AG09319 (cell line): ENCODE measurements around the gene TMEM150A.
"Not testable (repeated sequence)": the region's sequence is repeated elsewhere in the genome, so short reads cannot be mapped to it uniquely, and the experiment has no call there.

Source experiments
- DNase-seq: peaks from one replicate; pipeline ENCODE4 v3.0.0-alpha.2; 2010; ENCODE audit warnings: low read depth; ENCODE audit errors: extremely low read depth
- TF ChIP-seq, protein P1 (sequence below): IDR thresholded peaks from 2 replicates; pipeline ENCODE4 v1.5.1; 2011; ENCODE audit warnings: low read depth, mild to moderate bottlenecking, inconsistent platforms, low read length, moderate library complexity

The TMEM150A gene

DNA sequence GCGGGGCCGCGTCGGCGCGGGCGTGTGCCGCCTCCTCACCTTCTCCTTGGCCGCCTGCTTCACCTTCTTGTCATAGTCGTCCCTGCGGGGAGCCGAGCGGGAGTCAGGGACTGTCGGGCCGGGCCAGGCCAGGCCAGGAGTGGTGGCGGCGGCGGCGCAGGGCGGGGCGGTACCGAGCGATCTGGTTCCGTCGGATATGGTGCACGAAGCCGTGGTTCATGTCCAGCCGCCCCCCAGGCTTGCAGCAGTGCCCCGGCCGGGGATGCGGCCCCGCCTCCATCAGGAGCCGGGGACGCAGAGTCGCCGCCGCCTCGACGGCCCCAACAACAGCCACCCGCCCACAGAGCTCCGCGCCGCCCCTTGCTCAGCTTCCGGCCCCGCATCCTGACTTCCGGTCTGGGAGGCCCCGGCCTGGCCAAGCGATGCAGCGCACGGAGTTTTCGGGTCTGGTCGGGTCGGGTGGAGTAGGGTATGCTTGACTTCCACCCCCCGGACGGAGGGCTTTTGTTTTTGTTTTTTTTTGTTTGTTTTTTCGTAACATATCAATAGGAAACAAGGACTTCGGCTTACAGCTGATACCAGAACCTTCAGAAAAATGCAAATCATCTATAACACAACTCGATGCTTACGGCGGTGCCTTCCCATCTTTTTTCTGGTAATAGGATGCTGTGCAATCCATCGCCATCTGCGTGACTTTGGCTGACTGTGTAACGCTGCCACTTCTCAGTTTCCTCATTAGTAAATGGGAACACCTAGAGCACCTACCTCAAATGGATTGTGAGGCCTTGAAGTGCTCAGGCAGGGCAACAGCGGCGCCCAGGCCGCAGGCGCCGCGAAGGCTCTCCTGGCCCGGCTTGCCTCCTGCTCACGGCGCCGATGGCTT lies 9.4 kb upstream of the TMEM150A start, which contains the start of gene C2orf68:
Gene C2orf68, minus strand, starts transcription at position 362 of the 883 bp plus-strand sequence. Its CDS starts 82 bp downstream, at position 280.
- no peak for DNase-seq

DNA sequence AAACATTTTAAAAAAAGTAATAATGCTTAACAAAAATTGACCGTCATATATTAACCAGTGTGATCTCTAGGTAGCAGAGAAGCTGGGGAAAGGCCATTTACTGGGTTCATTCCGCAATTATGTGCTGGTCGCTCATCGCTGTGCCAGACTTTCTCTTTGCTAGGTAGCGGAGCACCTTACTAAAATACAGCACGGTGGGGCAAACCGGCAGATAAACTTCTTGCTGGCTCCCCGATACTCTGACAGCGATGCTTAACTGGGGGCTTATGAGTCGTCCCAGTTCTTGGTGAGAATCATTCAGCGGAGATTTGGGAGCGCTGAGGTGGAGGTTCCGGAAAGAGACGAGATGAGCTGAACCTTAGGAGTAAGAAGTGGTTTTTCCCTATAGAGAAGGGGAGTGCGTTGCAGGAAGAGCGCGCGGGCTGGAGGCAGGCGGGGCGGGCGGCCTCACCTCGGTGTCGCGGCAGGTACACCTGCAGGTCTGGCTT lies 8.8 kb upstream of the TMEM150A start:
- DNase-seq: no peak
- TF ChIP-seq, protein P1, sequence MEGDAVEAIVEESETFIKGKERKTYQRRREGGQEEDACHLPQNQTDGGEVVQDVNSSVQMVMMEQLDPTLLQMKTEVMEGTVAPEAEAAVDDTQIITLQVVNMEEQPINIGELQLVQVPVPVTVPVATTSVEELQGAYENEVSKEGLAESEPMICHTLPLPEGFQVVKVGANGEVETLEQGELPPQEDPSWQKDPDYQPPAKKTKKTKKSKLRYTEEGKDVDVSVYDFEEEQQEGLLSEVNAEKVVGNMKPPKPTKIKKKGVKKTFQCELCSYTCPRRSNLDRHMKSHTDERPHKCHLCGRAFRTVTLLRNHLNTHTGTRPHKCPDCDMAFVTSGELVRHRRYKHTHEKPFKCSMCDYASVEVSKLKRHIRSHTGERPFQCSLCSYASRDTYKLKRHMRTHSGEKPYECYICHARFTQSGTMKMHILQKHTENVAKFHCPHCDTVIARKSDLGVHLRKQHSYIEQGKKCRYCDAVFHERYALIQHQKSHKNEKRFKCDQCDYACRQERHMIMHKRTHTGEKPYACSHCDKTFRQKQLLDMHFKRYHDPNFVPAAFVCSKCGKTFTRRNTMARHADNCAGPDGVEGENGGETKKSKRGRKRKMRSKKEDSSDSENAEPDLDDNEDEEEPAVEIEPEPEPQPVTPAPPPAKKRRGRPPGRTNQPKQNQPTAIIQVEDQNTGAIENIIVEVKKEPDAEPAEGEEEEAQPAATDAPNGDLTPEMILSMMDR: no peak

More for the DNA sequence above, 9.4 kb upstream of the TMEM150A start, which contains the start of gene C2orf68:
- TF ChIP-seq, protein P1: no peak

DNA sequence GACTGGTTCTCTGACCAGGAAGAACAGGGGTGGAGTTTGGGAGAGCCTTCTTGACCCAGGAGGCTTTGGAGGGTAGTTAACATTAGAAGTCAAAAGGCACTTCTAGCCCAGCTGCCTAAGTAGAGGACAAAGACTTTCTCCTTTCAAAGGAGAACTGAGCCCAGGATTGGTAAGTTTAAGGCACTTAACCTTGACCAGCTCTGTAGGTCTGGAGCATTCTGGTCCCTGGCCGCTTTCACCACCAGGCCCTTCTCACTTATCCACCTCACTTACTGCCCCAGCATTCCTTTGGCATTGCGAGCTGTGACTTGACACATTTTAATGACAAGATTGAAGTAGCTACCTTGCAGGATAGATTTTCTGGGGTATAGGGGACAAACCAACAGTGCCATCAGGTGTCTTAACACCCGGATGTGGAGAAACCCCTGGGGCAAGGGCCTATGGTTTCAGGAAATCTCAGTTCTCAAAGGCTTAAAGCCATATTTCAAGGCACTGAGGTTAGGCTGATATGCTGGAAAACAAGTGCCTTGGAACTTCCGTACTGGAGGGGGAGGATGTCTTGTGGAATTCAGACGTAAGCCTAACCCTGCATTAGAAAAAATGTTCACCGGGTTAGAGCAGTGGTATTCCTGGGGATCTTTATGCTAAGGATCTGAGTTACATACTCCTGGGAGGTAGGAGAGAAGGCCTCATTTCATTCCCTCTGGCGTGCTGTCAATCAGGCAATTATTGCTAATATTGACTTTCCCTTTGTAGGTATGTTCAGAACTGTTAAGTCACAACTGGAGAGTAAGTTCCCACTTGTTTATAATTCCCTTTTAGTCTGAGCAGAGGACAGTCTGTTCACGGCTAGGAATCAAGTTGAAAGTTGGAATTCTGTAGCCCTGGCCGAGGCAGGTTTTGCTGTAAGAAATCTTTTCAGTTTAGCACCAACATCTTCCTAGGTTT lies 5.0 kb upstream of the TMEM150A start:
- TF ChIP-seq, protein P1: no peak
- DNase-seq: no peak

DNA sequence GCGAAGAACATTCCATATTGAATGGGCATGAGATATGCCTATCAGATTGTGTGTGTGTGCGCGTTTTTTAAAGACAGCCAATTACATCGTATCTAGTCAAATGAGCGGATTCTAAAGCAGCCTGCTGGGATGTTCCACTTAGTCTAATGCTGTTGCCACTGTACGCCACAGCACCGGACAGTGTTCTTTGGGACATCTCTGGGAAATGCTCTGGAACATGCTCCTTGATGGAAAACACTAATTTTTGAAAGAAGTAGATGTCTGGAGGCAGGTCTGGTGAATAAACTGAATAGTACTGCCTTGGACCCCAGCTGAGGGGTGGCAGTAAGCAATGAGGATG lies 3.6 kb upstream of the TMEM150A start:
- DNase-seq: no peak
- TF ChIP-seq, protein P1: no peak

DNA sequence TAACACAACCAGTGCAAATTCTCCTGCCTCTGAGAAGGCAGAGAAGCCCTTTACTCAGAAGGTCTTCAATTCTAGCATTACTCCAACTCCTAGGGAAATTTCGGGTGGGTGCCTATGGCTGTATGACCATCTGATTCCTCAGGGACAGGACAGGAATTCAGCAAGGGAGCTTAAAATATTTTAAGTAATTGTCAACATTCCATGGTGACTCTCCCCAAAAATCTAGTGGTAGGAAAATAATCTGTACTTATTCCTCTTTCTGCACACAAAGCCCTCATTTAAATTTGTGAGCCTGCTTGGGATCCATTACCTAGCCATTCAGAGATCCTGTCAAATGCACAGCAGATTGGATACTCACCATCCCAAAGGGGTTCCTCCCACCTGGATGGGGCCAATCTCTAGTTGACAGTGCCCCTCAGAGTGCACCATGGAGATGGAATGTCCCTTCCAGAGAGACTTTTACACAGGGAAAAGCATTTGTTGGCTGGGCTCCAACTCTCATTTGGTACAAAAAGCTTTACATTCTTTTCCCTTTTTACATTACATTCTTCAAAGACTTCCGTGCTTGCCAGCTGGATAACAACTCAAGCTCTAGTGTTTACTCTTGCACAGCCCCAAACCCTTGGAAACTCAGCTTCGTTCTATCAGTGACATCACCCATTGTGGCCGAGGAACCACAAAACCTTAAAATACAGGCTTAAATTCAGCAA lies 3.1 kb upstream of the TMEM150A start:
- no peak for DNase-seq
- TF ChIP-seq, protein P1: no peak

DNA sequence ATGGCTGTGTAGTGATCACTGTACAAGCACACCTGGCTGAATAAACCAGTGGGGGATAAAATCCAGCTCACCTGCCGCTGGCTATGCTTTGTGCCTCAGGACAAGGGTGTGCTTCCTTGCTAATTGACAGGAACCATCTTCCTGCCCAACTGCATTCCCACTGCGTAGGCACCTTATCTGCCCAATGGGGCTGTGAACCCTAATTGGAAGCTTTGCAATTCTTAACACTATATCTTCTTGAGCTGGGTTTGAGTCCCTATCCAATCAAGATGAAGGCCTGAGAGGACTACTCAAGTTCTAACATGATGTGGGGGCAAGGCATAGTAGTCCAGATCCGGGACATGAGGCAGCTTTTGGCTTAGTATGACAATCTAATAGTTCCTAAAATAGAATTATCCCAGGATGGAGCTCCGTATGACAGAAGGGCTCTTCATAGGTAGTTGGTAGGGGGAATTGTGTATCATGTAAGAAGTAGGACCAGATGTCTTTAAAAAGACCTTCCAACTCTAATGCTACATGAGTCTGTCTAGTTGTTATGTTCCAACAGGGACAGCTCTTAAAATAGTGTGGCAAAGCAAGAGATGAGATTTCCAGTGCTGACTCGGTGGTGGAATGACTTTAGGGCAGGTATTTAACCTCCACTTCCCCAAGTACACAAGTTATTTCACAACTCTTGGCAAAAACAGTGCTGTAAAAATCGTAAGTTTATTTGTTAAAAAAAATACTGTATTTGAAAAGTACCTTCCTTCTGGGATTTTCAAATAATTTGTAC lies 2.3 kb upstream of the TMEM150A start:
- TF ChIP-seq, protein P1: no peak
- DNase-seq: no peak

DNA sequence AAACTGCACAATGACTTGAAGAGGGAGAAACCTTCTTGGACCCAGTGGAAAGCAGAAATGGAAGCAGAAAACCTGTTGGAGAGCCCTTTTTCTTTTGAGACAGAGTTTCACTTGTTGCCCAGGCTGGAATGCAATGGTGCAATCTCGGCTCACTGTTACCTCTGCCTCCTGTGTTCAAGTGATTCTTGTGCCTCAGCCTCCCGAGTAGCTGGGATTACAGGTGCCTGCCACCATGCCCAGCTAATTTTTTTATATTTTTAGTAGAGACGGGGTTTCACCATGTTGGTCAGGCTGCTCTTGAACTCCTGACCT lies 1.6 kb upstream of the TMEM150A start:
- not testable (repeated sequence) for DNase-seq
